ENCODE measurements around the gene ADGRG7. TPM values are rescaled to one million over a fixed set of nuclear protein-coding genes. Genes with fewer than 3 reads are reported as not detected.

Gene ADGRG7
- polyA plus RNA-seq, 2 of the 4 experiments (the other 2 are of a cell fraction) = 0.09 TPM; not detected in 1

DNA sequence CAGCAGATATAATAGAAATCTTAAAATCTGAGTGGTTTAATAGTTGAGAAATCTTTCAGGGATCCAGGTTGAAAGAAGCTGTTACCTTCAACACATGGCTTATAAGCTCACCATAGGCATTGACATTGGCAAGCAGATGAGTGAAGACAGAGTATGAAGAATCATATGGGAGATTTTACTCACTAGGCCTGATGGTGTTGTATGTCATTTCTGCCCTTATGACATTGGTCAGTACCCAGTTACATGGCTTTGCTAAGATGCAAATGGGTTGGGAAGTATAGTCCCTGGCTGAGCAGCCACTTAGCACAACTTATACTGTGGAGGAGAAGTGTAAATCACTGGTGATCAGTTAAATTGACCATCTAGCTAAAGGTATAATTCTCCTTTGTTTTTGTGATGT, 105.8 kb downstream of the ADGRG7 start:
- DNase-seq (ENCODE audit: low read depth in 1 of 2, low spot score in 1 of 2) = no peak
- Histone ChIP-seq H3K27ac (no peak overlapping the region), H3K4me3 (no peak overlapping the region), H3K4me1 (peaks cover 32% of the 10 kb centered on the region), H3K9me3 (no peaks in the 10 kb centered on the region), H3K4me2 (no peak overlapping the region)
- no peak for FAIRE-seq
- ChIA-PET POLR2A (interaction anchor here (1.1 kb wide), 1 partner anchor 36 kb away, joined by 3 read pairs; no protein-coding TSS in a partner anchor), CTCF (interaction anchor here (0.6 to 1.3 kb wide), 3 partner anchors 12 to 482 kb away, joined by 3 to 4 read pairs (median 4); no protein-coding TSS in a partner anchor)
- ATAC-seq = no peak
- no peak for TF ChIP-seq BHLHE40 (IDR thresholded peaks at IDR 0.05; ENCODE audit: low read depth, low read length)
- TF ChIP-seq GATA3 (IDR thresholded peaks at IDR 0.05; ENCODE audit: borderline replicate concordance) = no peak
- TF ChIP-seq RCOR1 (IDR thresholded peaks at IDR 0.05; ENCODE audit: low read depth, low read length) = no peak
- TF ChIP-seq CBX2 (IDR thresholded peaks at IDR 0.05; ENCODE audit: borderline replicate concordance, low read depth) = no peak
- no peak for TF ChIP-seq HOXB13 (CRISPR knock-in tag; IDR thresholded peaks at IDR 0.05; ENCODE audit: low read depth)
- TF ChIP-seq KDM5A (IDR thresholded peaks at IDR 0.05) = no peak
- TF ChIP-seq TFCP2L1 (CRISPR knock-in tag; IDR thresholded peaks at IDR 0.05) = no peak
- TF ChIP-seq RFX5 (IDR thresholded peaks at IDR 0.05) = no peak
- TF ChIP-seq FOXS1 (CRISPR knock-in tag; IDR thresholded peaks at IDR 0.05) = no peak
- TF ChIP-seq, protein P1, sequence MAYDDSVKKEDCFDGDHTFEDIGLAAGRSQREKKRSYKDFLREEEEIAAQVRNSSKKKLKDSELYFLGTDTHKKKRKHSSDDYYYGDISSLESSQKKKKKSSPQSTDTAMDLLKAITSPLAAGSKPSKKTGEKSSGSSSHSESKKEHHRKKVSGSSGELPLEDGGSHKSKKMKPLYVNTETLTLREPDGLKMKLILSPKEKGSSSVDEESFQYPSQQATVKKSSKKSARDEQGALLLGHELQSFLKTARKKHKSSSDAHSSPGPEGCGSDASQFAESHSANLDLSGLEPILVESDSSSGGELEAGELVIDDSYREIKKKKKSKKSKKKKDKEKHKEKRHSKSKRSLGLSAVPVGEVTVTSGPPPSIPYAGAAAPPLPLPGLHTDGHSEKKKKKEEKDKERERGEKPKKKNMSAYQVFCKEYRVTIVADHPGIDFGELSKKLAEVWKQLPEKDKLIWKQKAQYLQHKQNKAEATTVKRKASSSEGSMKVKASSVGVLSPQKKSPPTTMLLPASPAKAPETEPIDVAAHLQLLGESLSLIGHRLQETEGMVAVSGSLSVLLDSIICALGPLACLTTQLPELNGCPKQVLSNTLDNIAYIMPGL (CRISPR knock-in tag; IDR thresholded peaks at IDR 0.05; ENCODE audit: borderline replicate concordance) = no peak
- TF ChIP-seq, protein P2, sequence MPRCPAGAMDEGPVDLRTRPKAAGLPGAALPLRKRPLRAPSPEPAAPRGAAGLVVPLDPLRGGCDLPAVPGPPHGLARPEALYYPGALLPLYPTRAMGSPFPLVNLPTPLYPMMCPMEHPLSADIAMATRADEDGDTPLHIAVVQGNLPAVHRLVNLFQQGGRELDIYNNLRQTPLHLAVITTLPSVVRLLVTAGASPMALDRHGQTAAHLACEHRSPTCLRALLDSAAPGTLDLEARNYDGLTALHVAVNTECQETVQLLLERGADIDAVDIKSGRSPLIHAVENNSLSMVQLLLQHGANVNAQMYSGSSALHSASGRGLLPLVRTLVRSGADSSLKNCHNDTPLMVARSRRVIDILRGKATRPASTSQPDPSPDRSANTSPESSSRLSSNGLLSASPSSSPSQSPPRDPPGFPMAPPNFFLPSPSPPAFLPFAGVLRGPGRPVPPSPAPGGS (IDR thresholded peaks at IDR 0.05) = no peak

DNA sequence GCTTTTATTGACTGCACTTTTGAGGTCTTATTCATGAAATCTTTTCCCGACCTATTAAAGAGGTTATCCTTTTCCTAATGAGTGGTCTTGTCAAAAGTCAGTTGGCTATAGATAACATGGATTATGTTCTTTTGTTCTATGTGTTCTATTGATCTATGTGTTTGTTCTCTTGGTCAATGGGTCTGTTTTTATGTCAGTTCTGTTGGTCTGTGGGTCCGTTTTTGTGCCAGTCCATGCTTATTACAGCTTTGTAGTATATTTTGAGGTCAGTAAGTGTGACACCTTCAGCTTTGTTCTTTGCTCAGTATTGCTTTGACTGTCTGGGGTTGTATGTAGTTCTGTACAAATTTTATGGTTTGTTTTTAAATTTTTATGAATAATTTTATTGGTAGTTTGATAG, 107.7 kb downstream of the ADGRG7 start:
- no peak for FAIRE-seq

DNA sequence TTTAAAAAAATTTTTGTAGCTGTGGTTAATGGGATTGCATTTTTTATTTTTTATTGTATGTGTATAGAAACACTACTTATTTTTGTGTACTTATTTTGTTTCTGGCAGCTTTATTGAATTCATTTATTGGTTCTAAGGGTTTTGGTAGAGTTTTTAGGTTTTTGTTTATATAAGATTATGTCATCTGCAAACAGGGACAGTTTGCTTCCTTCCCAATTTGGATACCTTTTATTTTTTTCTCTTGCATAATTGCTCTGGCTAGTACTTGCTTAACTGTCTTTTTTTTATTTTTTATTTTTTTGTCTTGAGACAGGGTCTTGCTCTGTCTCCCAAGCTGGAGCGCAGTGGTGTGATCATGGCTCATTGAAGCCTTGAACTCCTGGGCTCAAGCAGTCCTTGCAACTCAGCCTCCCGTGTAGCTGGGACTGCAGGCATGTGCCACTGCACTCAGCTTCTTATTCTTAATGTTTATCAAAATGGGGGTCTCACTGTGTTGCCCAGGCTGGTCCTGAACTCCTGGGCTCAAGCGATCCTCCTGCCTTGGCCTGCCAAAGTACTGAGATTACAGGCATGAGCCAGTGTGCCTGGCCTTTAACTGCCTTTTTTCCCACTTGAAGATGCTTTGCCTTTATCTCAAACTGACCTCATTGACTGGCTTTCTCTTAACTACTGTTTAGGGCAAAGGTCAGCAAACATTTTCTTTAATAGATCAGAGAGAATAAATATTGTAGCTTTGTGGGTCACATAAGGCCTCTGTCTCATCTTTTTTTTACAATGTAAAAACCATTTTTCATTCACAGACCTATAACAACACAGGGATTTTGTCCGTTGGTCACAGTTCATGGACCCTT, 108.5 kb downstream of the ADGRG7 start:
- no peak for TF ChIP-seq RAD21 (conservative IDR thresholded peaks at IDR 0.05 in 1 of 2, IDR thresholded peaks at IDR 0.05 in 1 of 2)
- no peak for TF ChIP-seq NR3C1 (IDR thresholded peaks at IDR 0.05)
- TF ChIP-seq HOXA7 (CRISPR knock-in tag; IDR thresholded peaks at IDR 0.05) = no peak
- no peak for TF ChIP-seq ESRRA (IDR thresholded peaks at IDR 0.05; ENCODE audit: borderline replicate concordance, low read length)
- TF ChIP-seq RARB (CRISPR knock-in tag; IDR thresholded peaks at IDR 0.05) = no peak
- no peak for TF ChIP-seq HOXB5 (CRISPR knock-in tag; IDR thresholded peaks at IDR 0.05)
- TF ChIP-seq MAZ (IDR thresholded peaks at IDR 0.05; ENCODE audit: borderline replicate concordance, low read depth, low read length) = no peak
- no peak for TF ChIP-seq TP53 (CRISPR knock-in tag; IDR thresholded peaks at IDR 0.05)
- TF ChIP-seq NFE2L2 (conservative IDR thresholded peaks at IDR 0.05; ENCODE audit: low read length) = no peak
- no peak for TF ChIP-seq CBX8 (IDR thresholded peaks at IDR 0.05)
- Histone ChIP-seq H3K9me3 (no peaks in the 10 kb centered on the region), H3K4me2 (0 out of 3 replicates have a peak overlapping the region, but pooled peaks have one; percentile 7), H3K4me3 (no peak overlapping the region), H3K27ac (no peak overlapping the region), H3K4me1 (peaks cover 12% of the 10 kb centered on the region; the same call in 1 of the 3 replicates)
- ChIA-PET POLR2A (interaction anchor here (1.2 kb wide), 1 partner anchor 8 kb away, joined by 4 read pairs; no protein-coding TSS in a partner anchor), CTCF (interaction anchor here (1.0 to 1.8 kb wide), 3 partner anchors 9 to 22 kb away, joined by 3 read pairs; no protein-coding TSS in a partner anchor)
- ATAC-seq = no peak
- DNase-seq (ENCODE audit: low read depth in 1 of 2, low spot score in 1 of 2) = no peak
- no peak for FAIRE-seq
- WGBS (ENCODE audit: missing lambda C conversion rate) = 83% methylated on average over 4 of the region's 4 CpGs

More for the DNA sequence above, 107.7 kb downstream of the ADGRG7 start:
- H3K27ac ChIP-seq = no peak overlapping the region
- no peak overlapping the region for H3K4me3 ChIP-seq
- 90% methylated on average over 2 of the region's 2 CpGs for WGBS (ENCODE audit: missing lambda C conversion rate)
- no peaks in the 10 kb centered on the region for H3K9me3 ChIP-seq
- ATAC-seq (no peak), DNase-seq (ENCODE audit: low read depth in 1 of 2, low spot score in 1 of 2) (no peak)
- TF ChIP-seq TFCP2L1 (CRISPR knock-in tag; IDR thresholded peaks at IDR 0.05) = no peak
- no peak for TF ChIP-seq RARB (CRISPR knock-in tag; IDR thresholded peaks at IDR 0.05)
- TF ChIP-seq CHD2 (IDR thresholded peaks at IDR 0.05; ENCODE audit: low read length, partially characterized antibody) = no peak
- no peak for TF ChIP-seq KDM1A (IDR thresholded peaks at IDR 0.05; ENCODE audit: low read depth)
- TF ChIP-seq JUNB (IDR thresholded peaks at IDR 0.05) = no peak
- TF ChIP-seq SREBF2 (IDR thresholded peaks at IDR 0.05) = no peak
- ChIA-PET POLR2A (no interaction called here), CTCF (interaction anchor here (1.4 to 1.8 kb wide), 2 partner anchors 10 to 21 kb away, joined by 3 read pairs; no protein-coding TSS in a partner anchor)
- no peak overlapping the region for H3K4me2 ChIP-seq
- peaks cover 19% of the 10 kb centered on the region; the same call in 1 of the 3 replicates for H3K4me1 ChIP-seq
